ENCODE results near the gene TIMM10.

DNA sequence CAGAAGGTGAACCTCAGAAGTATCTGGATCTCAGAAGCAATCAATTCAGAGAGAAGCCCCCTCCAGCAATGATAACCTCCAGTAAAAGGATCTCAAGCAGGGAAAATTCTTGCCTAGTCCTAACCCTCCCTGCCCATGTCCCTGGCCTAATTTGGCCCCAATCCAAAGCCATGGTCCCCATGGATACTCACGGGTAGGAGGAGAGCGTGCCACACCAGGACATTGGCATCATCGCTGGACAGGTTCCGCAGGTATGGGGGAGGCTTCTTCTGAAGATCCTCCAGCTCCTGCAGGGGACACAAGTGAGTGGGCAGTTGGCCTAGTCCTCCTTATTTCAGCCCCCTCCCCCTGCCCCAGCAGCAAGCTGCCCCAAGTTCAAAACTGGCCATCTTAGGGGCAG, 29.6 kb upstream of the TIMM10 start:
- TF ChIP-seq POLR2A (IDR thresholded peaks at IDR 0.05) (no peak), EP300 (IDR thresholded peaks at IDR 0.05; ENCODE audit: low read depth) (no peak), POLR2AphosphoS5 (IDR thresholded peaks at IDR 0.05) (no peak)
- TF ChIP-seq, protein P1, sequence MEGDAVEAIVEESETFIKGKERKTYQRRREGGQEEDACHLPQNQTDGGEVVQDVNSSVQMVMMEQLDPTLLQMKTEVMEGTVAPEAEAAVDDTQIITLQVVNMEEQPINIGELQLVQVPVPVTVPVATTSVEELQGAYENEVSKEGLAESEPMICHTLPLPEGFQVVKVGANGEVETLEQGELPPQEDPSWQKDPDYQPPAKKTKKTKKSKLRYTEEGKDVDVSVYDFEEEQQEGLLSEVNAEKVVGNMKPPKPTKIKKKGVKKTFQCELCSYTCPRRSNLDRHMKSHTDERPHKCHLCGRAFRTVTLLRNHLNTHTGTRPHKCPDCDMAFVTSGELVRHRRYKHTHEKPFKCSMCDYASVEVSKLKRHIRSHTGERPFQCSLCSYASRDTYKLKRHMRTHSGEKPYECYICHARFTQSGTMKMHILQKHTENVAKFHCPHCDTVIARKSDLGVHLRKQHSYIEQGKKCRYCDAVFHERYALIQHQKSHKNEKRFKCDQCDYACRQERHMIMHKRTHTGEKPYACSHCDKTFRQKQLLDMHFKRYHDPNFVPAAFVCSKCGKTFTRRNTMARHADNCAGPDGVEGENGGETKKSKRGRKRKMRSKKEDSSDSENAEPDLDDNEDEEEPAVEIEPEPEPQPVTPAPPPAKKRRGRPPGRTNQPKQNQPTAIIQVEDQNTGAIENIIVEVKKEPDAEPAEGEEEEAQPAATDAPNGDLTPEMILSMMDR (IDR thresholded peaks at IDR 0.05), result no peak

All from transverse colon (tissue), 4 donors.